ENCODE measurements around the gene MYLK3.

DNA sequence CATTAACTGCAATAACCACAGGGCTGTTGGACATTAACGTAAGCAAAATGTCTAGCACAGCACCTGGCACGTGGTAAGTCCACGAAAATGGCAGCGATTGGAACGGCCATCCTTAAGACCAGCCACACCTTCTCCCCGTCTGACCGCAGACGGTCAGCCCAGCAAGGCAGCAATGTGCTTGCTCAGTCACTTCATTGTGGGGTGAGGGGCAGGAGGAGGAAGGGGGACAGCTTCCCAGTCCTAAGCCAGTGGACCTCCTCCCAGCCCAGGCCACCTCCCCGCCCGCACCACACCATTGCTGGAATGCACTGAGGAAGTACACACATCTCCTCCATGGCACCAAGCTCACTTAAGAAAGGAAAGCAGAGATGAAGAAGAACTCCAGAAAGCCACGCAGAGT lies 8.6 kb upstream of the MYLK3 start:
- TF ChIP-seq ZNF274 (IDR thresholded peaks at IDR 0.05; ENCODE audit: low read depth, low read length): no peak
- no peak for TF ChIP-seq YY1 (IDR thresholded peaks at IDR 0.05; ENCODE audit: insufficient read depth, insufficient read length)
- TF ChIP-seq SUZ12 (IDR thresholded peaks at IDR 0.05; ENCODE audit: extremely low read depth, insufficient read depth, insufficient read length): no peak

All from NT2/D1 (cell line).